Kasumi-1 (cell line): ENCODE data around the gene RPL31.

Experiments used
- DNase-seq, 2 experiments: peaks; one replicate each; lab custom pipeline; 2025; lab: John Stamatoyannopoulos, UW

The RPL31 gene

DNA sequence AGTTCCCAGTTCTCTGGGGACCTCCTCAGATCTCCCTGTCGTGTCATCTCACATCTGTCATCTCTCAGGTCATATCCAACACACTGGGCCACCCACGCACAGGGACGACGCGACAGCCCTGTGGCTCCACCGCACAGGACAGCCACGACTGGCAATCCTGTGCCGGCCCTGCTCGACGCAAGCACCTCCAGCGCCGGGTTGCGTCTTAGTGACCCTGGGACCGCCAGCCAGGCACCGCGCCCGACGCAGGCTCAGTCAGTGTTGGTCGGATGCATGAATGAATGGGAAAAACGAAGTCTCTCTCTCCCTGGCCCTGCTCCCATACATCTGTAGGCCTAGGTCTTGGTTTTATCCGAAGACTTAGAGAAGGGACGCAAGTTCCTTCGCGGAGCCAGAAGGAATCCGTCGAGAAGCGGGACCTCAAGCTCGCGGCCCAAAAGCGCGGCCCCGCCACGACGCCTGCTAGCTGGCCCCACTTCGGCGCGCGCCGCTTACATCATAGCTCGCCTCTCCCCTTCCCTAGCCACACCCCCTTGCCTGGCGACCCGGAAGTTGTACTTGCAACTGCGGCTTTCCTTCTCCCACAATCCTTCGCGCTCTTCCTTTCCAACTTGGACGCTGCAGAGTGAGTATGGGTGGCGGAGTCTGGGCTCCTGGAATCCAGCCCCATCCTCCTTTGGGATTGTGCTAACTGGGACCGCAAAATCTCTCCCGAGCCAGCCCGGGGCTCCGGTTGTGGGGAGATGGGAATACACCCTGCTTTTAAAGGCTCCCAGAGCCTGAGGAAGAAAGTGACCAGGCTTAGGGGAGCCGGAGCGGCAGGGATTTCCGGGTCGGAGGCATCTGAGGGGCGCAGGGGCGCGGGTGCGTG, at the start of gene RPL31:
Gene RPL31, plus strand, starts transcription at position 599 of the 871 bp plus-strand sequence. CDS start 413 bp downstream, outside the sequence.
- DNase-seq = peak; percentile 98 to 99

DNA sequence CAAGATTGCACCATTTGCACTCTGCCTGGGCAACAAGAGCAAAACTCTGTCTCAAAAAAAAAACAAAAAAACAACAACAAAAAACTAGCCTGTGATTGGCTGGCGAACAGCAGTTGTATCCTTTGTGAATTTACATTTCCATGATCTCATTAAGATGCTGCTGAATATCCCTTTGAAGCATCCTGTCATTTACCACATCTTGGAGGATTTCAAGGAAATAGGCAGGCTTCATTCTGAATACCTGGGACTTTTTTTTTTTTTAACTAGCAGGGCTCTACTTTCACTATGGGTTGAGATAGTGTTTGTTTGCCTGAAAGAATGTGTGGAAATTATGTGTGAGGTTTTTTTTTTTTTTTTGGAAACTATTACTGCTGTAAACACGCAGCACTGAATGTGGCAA, 49.6 kb upstream of the RPL31 start:
- DNase-seq = no peak

DNA sequence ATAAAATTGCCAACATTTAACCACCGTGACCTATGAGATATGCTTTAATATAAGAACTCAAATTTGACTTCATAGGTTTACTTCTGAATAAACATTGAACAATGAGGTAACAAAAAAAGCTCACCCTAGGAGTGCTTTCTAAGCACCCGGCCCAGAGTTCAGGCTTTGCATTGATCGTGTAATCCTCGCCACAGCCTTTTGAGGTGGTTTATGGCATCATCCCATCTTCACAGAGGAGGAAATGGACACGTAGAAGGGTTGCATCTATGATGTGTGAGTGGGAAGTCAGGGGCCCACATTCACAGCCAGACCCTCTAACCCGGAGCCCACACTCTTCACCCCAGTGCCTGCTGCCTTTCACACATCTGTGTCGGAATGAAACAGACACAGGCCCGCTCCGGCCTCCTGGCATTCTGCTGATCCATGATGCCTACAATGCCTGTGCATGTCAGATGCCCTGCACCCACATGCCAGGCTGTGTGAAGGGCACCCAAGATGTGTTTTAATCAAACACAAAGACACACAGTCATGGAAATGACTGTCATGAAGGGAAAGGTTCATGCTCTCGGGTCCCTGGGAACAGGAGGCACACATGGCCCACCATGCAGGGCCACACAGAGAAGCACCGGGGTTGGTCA, 48.6 kb upstream of the RPL31 start:
- no peak for DNase-seq

DNA sequence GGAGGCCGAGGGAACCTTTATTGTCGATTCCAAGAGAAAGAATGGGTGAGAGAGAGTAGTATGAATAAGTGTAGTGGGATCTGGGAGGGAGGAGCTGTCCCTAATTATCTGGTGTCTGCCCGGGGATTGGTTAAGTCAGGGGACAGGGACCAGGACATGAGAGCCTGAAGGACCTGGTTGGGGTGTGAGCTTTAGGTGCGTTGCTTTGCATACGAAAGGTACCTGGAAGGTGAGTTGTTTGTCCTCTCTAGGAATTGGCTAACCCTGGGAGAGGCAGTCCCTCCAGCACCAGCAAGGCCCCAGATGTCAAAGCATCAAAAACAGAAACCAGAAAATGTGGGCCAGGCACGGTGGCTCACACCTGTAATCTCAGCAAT, 48.1 kb upstream of the RPL31 start:
- no peak for DNase-seq

- DNase-seq = no peak
Measured at GRCh38 chr2:100955226-100955625, 46.9 kb upstream of the RPL31 start.

DNA sequence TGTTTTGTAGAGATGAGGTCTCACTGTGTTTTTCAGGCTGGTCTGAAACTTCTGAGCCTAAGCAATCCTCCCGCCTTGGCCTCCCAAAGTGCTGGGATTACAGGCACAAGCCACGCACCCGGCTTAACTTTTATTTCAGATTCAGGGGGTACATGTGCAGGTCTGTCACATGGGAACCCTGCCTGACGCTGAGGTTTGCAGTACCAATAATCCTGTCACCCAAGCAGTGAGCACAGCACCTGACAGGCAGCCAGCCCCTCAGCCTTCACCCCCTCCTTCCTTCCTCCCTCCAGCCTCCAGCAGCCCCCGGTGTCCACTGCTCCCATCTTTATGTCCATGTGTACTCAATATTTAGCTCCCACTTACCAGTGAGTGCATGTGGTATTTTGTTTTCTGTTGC, 46.0 kb upstream of the RPL31 start:
- no peak for DNase-seq

DNA sequence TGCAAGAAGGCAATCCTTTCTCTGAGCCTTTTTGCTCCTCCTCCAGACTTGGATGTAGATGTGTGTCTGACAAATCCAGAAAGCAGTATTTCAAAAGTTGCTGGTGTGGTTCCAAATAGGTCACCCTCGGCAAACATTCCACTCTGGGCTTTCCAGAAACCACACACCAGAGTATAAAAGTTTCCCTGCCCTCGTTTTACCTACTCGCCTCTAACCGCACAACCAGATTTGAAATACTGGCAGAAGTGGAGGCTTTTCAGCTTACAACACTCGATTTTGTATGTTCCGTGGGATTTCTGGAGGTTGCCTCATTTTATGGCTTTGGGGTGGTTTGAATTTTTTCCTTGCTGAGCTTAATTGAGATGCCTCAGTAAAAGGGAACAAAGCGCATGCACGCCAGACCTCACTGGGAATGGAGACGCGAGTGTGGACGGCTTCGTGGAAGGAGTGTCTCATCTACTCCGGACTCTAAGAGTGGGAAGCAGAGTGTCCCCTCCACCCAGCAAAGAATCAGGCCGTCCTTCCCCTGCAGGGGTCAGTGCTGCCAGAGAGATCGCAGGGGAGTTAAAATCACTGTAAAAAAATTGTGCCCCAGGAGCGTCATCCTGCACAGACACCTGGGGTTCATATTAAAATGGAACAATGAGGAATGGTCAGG, 44.0 kb upstream of the RPL31 start:
- DNase-seq = no peak

DNA sequence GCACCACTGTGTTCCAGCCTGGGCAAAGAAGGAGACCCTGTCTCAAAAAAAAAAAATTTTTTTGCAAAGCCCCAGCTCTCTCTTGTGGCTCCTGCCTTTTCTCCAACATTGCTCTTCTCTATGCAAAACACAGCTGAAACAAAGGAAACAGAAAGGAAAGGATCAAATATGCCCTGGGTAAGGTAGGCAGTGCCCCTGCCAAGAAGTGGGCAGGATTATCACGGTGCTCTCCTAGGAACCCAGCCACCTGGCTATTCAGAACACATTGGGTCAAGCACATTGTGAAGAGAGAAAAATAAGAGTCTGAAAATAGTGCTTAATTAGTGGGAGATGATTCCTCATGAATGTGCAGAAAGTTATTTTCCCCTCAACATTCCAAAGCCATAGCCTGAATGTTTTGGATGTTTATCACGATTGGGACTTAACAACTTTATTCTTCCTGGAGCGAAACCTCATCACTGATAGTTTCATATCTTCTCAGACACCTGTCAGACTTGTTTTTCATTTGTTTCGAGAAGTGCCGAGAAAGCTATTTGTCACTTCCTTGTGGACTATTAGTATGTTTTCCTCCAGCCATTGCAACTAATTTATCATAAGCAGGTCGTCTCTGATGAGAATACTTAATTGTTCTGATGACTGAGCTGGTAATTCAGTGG, 42.7 kb upstream of the RPL31 start:
- no peak for DNase-seq

DNA sequence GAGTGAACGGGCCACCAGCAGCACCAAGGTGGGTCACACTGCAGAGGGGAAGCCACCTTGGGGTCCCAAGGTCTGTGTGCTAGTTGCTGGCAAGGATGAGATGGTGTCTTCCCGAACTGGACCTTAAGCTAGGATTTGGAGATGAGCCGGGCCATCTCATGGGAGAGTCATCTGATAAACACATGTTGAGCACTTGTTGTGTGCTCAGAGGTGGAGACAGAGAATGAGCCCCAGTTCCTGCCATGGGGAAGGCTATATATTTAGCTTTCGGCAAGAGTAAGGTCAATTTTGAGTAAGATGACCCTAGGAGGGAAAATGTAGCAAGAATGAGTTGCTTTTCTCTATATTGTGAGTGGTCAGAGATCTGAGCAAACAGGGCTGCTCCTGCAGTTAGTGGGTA, 41.4 kb upstream of the RPL31 start:
- DNase-seq = no peak

DNA sequence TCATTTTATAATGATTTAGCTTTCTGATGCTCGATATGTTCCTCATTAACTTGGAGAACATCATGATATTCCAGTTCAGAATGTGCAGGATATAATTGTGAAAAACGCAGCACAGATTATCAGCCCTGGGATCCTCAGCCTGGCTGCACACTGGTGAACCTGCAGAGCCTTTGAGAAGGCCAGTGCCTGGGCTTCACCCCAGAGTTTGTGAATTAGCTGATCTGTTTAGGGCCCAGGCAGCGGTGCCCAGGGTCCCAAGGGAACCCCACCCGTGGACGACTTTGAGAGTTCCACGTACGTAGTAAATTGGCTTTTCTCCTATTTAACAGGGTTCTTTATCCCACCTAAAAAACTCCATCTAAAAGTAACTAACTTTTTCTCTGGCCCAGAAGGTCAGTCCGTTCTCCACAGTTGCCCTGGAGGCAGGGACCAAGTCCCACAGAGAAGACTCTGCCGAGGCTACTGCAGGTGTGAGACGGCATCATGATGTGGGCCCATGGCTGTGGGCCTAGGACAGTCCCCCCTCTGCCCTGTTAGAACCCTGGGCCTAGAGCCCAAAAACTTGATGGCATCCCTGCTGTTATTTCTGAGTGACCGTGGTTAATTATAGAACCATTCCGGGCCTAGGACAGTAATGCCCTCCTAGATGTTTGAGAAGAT, 39.6 kb upstream of the RPL31 start:
- no peak for DNase-seq

DNA sequence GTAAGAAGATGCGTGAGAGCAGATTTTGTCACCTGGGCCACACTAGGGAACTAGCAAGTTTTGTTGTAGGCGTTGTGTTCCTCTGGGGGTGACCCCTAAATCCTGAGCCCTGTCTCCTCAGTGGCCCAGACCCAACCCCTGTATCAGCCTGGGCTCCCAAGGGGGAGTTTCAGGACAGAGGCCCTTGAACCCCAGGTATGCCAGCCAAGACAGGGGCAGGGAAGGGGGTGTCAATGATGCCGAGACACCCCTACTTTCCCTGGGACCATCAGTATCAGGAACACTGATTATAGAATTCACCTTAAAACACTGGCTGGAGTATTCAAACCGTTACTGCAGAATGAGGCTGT, 39.1 kb upstream of the RPL31 start:
- no peak for DNase-seq

GRCh38 chr2:100964222-100964621, 37.9 kb upstream of the RPL31 start:
- no peak for DNase-seq

DNA sequence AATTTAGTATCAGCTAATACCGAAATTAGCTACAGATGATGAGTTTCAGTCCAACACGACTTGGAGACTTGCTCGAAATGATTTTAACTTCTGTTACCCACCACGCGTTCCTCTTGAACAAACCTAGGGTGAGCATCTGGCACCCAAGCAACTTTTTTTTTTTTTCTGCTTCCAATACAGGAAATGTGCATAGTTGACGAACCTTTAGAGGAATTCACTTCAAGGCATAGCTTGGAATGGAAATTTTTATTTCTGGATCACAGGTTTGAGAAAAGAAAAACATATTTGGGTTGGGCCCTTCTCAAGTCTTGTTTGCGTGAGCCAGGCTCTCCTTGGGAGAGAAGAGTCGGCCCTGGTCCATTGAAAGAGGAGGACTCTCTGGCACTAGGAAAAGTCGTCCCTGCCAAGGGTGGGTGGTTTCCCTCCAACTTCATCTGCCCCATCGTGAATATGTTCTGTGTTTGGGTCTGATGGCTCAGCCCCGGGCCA, 37.4 kb upstream of the RPL31 start:
- no peak for DNase-seq

- DNase-seq = no peak
Measured at GRCh38 chr2:100965596-100965995, 36.5 kb upstream of the RPL31 start.

DNA sequence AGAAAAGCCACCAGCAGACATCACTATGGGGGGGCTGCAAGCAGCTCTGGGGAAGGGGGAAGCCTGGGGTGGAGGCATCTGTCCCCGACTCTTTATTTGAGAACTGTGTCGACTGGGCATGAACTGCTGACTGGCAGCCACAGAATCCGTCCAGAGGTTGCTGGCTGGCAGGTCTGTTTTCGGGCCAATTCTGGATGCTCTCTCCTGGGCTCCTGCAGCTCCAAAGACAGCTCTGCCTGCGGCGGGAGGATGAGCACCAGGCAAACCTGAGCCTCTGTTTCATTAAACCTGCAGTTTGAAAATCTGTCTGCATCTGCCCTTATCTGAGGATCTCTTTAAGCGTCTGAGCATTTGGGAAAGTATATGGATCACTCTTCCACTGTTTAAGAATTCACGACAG, 34.4 kb upstream of the RPL31 start:
- no peak for DNase-seq

- DNase-seq = no peak
Measured at GRCh38 chr2:100968146-100969145, 33.6 kb upstream of the RPL31 start.

DNA sequence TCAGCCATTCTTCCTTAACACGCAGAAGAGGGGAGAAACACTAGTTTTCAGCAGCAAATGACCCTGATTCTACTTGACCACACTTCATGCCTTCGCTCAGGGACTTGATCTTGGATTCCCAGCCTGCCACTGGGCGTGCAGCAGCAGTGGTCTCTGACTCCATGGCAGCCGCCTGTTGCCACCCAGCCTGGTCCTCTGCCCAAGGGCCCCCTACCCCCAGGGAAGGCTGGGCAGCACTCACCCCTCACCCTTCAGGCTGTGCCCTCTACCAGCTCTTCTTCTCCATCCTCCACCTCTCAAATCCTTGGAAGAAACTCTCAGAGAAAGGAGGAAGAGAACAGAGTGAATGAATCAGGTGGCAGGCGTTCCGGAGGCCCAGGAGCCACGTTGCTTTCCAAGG, 32.1 kb upstream of the RPL31 start:
- no peak for DNase-seq

DNA sequence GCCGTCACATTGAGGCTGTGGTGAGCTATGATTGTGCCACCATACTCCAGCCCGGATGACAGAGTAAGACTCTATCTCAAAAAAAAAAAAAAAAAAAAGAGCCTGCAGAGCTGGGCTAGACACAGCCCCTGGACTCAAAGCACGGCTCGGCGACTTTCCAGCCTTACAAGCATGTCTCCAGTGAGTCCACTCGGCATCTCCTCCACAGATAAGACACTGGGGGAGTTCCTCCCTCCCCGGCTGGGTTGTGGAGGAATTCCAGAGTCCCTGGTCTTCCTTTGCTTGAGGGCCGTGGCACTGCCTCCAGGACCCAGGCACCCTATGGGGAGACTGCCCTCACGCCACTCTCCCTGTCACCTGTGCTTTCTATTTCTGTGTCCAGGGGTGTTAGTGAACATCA, 30.9 kb upstream of the RPL31 start:
- no peak for DNase-seq

DNA sequence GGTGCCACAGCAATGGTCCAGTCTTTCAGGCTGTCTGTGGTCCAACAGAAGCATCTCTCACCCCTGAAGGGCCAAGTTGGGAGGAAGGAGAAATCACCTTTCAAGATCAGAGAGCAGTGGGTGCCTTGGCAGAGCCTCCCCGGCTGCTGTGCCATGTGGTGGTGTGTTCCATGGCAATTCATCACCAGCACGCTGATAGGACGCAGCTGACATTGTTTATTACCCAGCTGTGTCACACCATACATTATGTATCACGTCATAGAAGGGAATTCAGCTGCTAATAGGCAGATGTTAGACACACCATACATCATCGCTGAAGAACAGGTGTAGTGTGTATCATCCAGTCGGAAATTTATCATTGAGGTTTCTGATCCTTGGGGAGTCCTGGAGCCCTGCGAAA, 29.6 kb upstream of the RPL31 start:
- DNase-seq = no peak

GRCh38 chr2:100974712-100975520, 27.2 kb upstream of the RPL31 start:
- no peak for DNase-seq
